H9 (cell line): ENCODE results near the gene SPDYC. TPM values are rescaled to one million over a fixed set of nuclear protein-coding genes. Genes with fewer than 3 reads are reported as not detected.

Experiments
- DNase-seq: peaks from one replicate; pipeline ENCODE4 v3.0.0-alpha.2; 2017
- H2AFZ ChIP-seq: one replicate; pipeline ENCODE4 v1.6.1; 2013; ENCODE audit warnings: mild to moderate bottlenecking, low read length, control low read depth, moderate library complexity
- H2AK5ac ChIP-seq: 2 replicates; pipeline ENCODE4 v1.6.1; 2013; ENCODE audit warnings: low read length, control low read depth, mixed read lengths; ENCODE audit not compliant: insufficient read length
- H2BK120ac ChIP-seq: one replicate; pipeline ENCODE4 v1.6.1; 2013; ENCODE audit warnings: low read depth, mild to moderate bottlenecking, low read length, control low read depth, inconsistent platforms; ENCODE audit not compliant: poor library complexity, severe bottlenecking
- H2BK12ac ChIP-seq: 2 replicates; pipeline ENCODE4 v1.6.1; 2013; ENCODE audit warnings: low read length, control low read depth, mixed read lengths, low read depth; ENCODE audit not compliant: insufficient read length
- H2BK15ac ChIP-seq: 2 replicates; pipeline ENCODE4 v1.6.1; 2013; ENCODE audit warnings: low read depth, low read length, control low read depth
- H2BK20ac ChIP-seq: one replicate; pipeline ENCODE4 v1.6.1; 2013; ENCODE audit warnings: low read depth, mild to moderate bottlenecking, low read length, control low read depth, inconsistent platforms; ENCODE audit not compliant: poor library complexity, severe bottlenecking
- H2BK5ac ChIP-seq: 2 replicates; pipeline ENCODE4 v1.6.1; 2013; ENCODE audit warnings: low read length, control low read depth, mixed read lengths; ENCODE audit not compliant: insufficient read length
- H3K14ac ChIP-seq: 2 replicates; pipeline ENCODE4 v1.6.1; 2013; ENCODE audit warnings: low read length, control low read depth; ENCODE audit not compliant: insufficient read depth
- H3K18ac ChIP-seq: 2 replicates; pipeline ENCODE4 v1.6.1; 2013; ENCODE audit warnings: low read depth, mild to moderate bottlenecking, mixed read lengths, low read length, control low read depth; ENCODE audit not compliant: insufficient read length
- H3K23ac ChIP-seq: 2 replicates; pipeline ENCODE4 v1.6.1; 2013; ENCODE audit warnings: low read length, control low read depth, mixed read lengths, low read depth; ENCODE audit not compliant: insufficient read length
- H3K23me2 ChIP-seq: 2 replicates; pipeline ENCODE4 v1.6.1; 2013; ENCODE audit warnings: low read depth, mild to moderate bottlenecking, mixed read lengths, low read length, control low read depth; ENCODE audit not compliant: insufficient read length, poor library complexity, severe bottlenecking
- H3K27ac ChIP-seq: 2 replicates; pipeline ENCODE4 v1.5.1; 2013; ENCODE audit warnings: low read length, control low read depth, mixed read lengths, low read depth; ENCODE audit not compliant: insufficient read length
- H3K27me3 ChIP-seq: 2 replicates; pipeline ENCODE4 v1.6.1; 2013; ENCODE audit warnings: low read length, control low read depth, inconsistent platforms; ENCODE audit not compliant: insufficient read depth
- H3K4ac ChIP-seq: 2 replicates; pipeline ENCODE4 v1.6.1; 2013; ENCODE audit warnings: low read depth, mild to moderate bottlenecking, control low read depth, inconsistent platforms, low read length, moderate library complexity
- H3K4me1 ChIP-seq: 2 replicates; pipeline ENCODE4 v1.6.1; 2013; ENCODE audit warnings: low read length, control low read depth, inconsistent platforms; ENCODE audit not compliant: insufficient read depth
- H3K4me2 ChIP-seq: 2 replicates; pipeline ENCODE4 v1.6.1; 2013; ENCODE audit warnings: low read length, control low read depth, mixed read lengths; ENCODE audit not compliant: insufficient read length, insufficient read depth
- H3K56ac ChIP-seq: 2 replicates; pipeline ENCODE4 v1.6.1; 2013; ENCODE audit warnings: low read depth, mild to moderate bottlenecking, mixed read lengths, low read length, control low read depth; ENCODE audit not compliant: insufficient read length
- H3K79me1 ChIP-seq: 2 replicates; pipeline ENCODE4 v1.6.1; 2013; ENCODE audit warnings: low read depth, mild to moderate bottlenecking, moderate library complexity, low read length, control low read depth, inconsistent platforms; ENCODE audit not compliant: insufficient read depth, poor library complexity, severe bottlenecking
- H3K79me2 ChIP-seq: 2 replicates; pipeline ENCODE4 v1.6.1; 2013; ENCODE audit warnings: low read length, control low read depth, inconsistent platforms; ENCODE audit not compliant: insufficient read depth
- H3K9ac ChIP-seq: 2 replicates; pipeline ENCODE4 v1.6.1; 2013; ENCODE audit warnings: low read length, control low read depth, mixed read lengths; ENCODE audit not compliant: insufficient read length; ENCODE audit errors: extremely low read depth
- H3K9me3 ChIP-seq: one replicate; pipeline ENCODE4 v1.6.1; 2013; ENCODE audit warnings: low read depth, low read length, inconsistent platforms; ENCODE audit not compliant: control insufficient read depth
- H3T11ph ChIP-seq: one replicate; pipeline ENCODE4 v1.6.1; 2013; ENCODE audit warnings: mild to moderate bottlenecking, low read length, control low read depth, inconsistent platforms
- H4K20me1 ChIP-seq: one replicate; pipeline ENCODE4 v1.6.1; 2013; ENCODE audit not compliant: control insufficient read depth, insufficient read length, insufficient read depth
- H4K5ac ChIP-seq: 2 replicates; pipeline ENCODE4 v1.6.1; 2013; ENCODE audit warnings: low read depth, mild to moderate bottlenecking, mixed read lengths, low read length, control low read depth; ENCODE audit not compliant: insufficient read length
- H4K8ac ChIP-seq: replicated peaks from 2 replicates; pipeline ENCODE4 v1.6.1; 2013; ENCODE audit warnings: low read length, control low read depth, mixed read lengths, low read depth; ENCODE audit not compliant: insufficient read length
- H4K91ac ChIP-seq: 2 replicates; pipeline ENCODE4 v1.6.1; 2013; ENCODE audit warnings: low read depth, mild to moderate bottlenecking, moderate library complexity, mixed read lengths, low read length, control low read depth; ENCODE audit not compliant: insufficient read length
- H3K27ac Mint-ChIP-seq, 3 experiments: 2 replicates in 2 of 3; 3 replicates in 1 of 3; pipeline ENCODE4 v1.8.0; 2020 to 2021; ENCODE audit warnings: mixed read lengths in 3 of 3, mild to moderate bottlenecking in 1 of 3, moderate library complexity in 1 of 3
- H3K27me3 Mint-ChIP-seq: 2 replicates; pipeline ENCODE4 v1.8.0; 2021; ENCODE audit warnings: low read depth, mild to moderate bottlenecking, moderate library complexity, mixed read lengths
- H3K36me3 Mint-ChIP-seq, 3 experiments: 2 replicates in 2 of 3; 3 replicates in 1 of 3; pipeline ENCODE4 v1.8.0; 2020 to 2021; ENCODE audit warnings: low read depth in 3 of 3, mixed read lengths in 3 of 3; ENCODE audit not compliant: insufficient read depth in 1 of 3
- H3K4me1 Mint-ChIP-seq, 2 experiments: 2 replicates each; pipeline ENCODE4 v1.8.0; 2020; ENCODE audit warnings: mixed read lengths in 2 of 2
- H3K4me3 Mint-ChIP-seq, 2 experiments: 2 replicates in 1 of 2; 3 replicates in 1 of 2; pipeline ENCODE4 v1.8.0; 2020 to 2021; ENCODE audit warnings: mild to moderate bottlenecking in 2 of 2, mixed read lengths in 2 of 2, moderate library complexity in 1 of 2
- H3K9me3 Mint-ChIP-seq, 2 experiments: 2 replicates in 1 of 2; 3 replicates in 1 of 2; pipeline ENCODE4 v1.8.0; 2020; ENCODE audit warnings: mild to moderate bottlenecking in 2 of 2, mixed read lengths in 2 of 2, moderate library complexity in 1 of 2
- CTCF ChIP-seq: fragments of 200-600 bp; sonication (generic); conservative IDR thresholded peaks from 3 replicates; pipeline ENCODE4 v1.8.0; 2021; ENCODE audit warnings: antibody characterized with exemption, mild to moderate bottlenecking
- WGBS: extraction: QIAGEN DNeasy Blood & Tissue Kit; methylation state at CpG from one replicate; pipeline ENCODE4 v1.1.7; 2013; ENCODE audit warnings: missing lambda C conversion rate, low lambda C conversion rate, mixed read lengths; ENCODE audit not compliant: insufficient read length; ENCODE audit errors: extremely low coverage; 5-methylcytosine and 5-hydroxymethylcytosine counted together
- total RNA-seq: library from RNA; stranded (reverse); gene quantifications from 2 replicates; pipeline ENCODE4 v1.2.1, GENCODE V29; 2021

Gene SPDYC
- total RNA-seq, 1 experiment from 2014 or later, result 0.61 TPM

GRCh38 chr11:65217441-65218423, 47.7 kb downstream of the SPDYC start:
- no peak overlapping the region for H2BK120ac ChIP-seq
- H2AK5ac ChIP-seq, result no peak overlapping the region
- H3T11ph ChIP-seq, result no peak overlapping the region
- Mint-ChIP-seq H3K4me1 (peaks cover 20 to 41% of the 10 kb centered on the region in 2 experiments), H3K36me3 (peaks cover 0 to 5% (median 0%) of the 10 kb centered on the region in 3 experiments; a peak in 3 of 7 replicates), H3K9me3 (peaks cover 0 to 3% of the 10 kb centered on the region in 2 experiments; a peak in 1 of 5 replicates), H3K27me3 (no peaks in the 10 kb centered on the region), H3K27ac (peak overlapping the region in 2 of 3 experiments; percentile 72 to 86; a peak in 3 of 7 replicates), H3K4me3 (no peak overlapping the region)
- H4K5ac ChIP-seq, result no peak overlapping the region
- H4K8ac ChIP-seq, result no peak overlapping the region
- H2BK12ac ChIP-seq, result no peak overlapping the region
- no peak overlapping the region for H4K91ac ChIP-seq
- peaks cover 6% of the 10 kb centered on the region; the same call in 1 of the 2 replicates for H3K4me1 ChIP-seq
- H3K9me3 ChIP-seq, result no peaks in the 10 kb centered on the region
- no peak overlapping the region for H3K23ac ChIP-seq
- no peaks in the 10 kb centered on the region for H3K79me2 ChIP-seq
- peaks cover 6% of the 10 kb centered on the region for H3K23me2 ChIP-seq
- no peak overlapping the region for H3K4ac ChIP-seq
- H2AFZ ChIP-seq, result no peak overlapping the region
- no peak overlapping the region for H3K27ac ChIP-seq
- H3K14ac ChIP-seq, result no peak overlapping the region
- no peak overlapping the region for H2BK15ac ChIP-seq
- no peaks in the 10 kb centered on the region for H3K79me1 ChIP-seq
- H3K4me2 ChIP-seq, result no peak overlapping the region
- no peak overlapping the region for H3K56ac ChIP-seq
- H2BK20ac ChIP-seq, result no peak overlapping the region
- H3K18ac ChIP-seq, result no peak overlapping the region
- no peaks in the 10 kb centered on the region for H4K20me1 ChIP-seq
- no peak overlapping the region for H2BK5ac ChIP-seq
- no peaks in the 10 kb centered on the region for H3K27me3 ChIP-seq
- WGBS, result no CpG with 5 or more reads among the region's 19 CpGs
- no peak overlapping the region for H3K9ac ChIP-seq
- DNase-seq, result peak; percentile 33
- peak; percentile 19; the same call in 1 of the 3 replicates for TF ChIP-seq CTCF
